ENCODE measurements around the gene ASB6.

Gene ASB6

DNA sequence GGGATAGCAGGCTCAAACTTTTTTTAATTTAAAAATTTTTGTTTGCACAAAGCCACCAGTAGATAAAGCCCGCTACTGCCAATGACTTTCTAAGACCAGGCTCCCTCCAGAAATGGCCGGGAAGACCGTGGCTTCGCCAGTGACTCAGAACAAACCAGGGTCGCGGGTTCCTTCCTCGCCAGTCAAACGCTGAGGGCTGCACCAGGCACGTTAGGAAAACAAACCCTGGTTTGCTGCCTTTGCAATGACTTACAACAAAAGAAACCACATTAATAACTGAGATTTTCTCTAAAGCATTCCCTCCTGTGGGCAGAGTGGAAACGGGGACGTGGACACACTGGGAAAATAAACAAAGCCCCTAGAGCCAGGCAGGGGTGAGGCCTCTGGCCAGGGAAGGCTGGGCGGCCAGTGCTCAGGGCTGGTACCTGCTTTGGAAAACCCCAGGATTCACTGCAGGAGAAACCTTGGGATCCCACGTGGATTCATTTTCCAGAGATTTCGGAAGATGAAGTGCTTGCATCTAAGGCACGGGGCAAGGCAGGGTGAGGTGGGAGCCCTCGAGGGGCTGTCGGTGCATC is 27.3 kb upstream of the ASB6 start:
- TF ChIP-seq, protein P1, sequence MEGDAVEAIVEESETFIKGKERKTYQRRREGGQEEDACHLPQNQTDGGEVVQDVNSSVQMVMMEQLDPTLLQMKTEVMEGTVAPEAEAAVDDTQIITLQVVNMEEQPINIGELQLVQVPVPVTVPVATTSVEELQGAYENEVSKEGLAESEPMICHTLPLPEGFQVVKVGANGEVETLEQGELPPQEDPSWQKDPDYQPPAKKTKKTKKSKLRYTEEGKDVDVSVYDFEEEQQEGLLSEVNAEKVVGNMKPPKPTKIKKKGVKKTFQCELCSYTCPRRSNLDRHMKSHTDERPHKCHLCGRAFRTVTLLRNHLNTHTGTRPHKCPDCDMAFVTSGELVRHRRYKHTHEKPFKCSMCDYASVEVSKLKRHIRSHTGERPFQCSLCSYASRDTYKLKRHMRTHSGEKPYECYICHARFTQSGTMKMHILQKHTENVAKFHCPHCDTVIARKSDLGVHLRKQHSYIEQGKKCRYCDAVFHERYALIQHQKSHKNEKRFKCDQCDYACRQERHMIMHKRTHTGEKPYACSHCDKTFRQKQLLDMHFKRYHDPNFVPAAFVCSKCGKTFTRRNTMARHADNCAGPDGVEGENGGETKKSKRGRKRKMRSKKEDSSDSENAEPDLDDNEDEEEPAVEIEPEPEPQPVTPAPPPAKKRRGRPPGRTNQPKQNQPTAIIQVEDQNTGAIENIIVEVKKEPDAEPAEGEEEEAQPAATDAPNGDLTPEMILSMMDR (IDR thresholded peaks at IDR 0.05; ENCODE audit: control insufficient read depth, extremely low read depth, insufficient read depth) = no peak
- DNase-seq (ENCODE audit: low read depth) = no peak
- H3K4me3 ChIP-seq (ENCODE audit: low read depth, low read length) = no peak overlapping the region

DNA sequence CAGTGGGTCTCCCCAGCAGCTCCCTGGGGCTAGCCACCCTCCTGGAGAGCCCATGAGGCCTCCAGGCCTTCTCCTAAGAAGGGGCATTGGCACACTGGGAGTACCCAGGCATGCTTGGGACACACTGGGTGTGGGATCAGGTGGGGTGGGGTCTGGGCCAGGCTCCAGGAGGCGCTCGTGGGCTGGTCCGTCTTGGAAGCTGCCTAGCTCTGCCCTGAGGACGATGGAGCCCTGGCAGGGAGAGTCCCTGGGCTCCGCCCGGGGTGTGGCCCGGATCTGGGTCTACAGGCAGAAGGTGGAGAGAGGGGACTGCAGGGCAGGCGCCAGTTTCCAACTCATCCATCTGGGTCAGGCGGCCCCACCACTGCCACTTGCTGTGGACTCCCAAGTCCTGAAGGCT is 25.9 kb upstream of the ASB6 start:
- TF ChIP-seq, protein P1 (IDR thresholded peaks at IDR 0.05; ENCODE audit: control insufficient read depth, extremely low read depth, insufficient read depth) = no peak
- DNase-seq (ENCODE audit: low read depth) = no peak
- H3K4me3 ChIP-seq (ENCODE audit: low read depth, low read length) = no peak overlapping the region

DNA sequence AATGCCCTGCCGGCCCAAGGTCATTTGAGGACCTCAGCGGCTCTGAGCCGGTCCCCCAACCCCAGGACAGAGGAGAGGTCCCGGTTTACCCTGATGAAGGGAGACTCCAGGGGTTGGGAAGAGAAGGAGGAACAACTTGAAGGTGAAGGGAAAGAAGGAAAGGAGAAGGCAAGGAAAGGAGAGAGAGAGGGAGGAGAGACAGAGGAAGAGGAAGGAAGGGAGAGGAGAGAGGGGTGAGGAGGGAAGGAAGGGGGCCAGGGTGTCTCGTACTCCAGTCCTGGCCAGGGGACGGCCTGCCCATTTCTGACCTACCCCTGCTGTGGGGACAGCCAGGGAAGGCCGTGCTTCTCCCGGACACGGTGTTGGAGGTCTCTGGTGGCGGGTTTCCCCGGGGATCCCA is 25.4 kb upstream of the ASB6 start:
- no peak overlapping the region for H3K4me3 ChIP-seq (ENCODE audit: low read depth, low read length)
- TF ChIP-seq, protein P1 (IDR thresholded peaks at IDR 0.05; ENCODE audit: control insufficient read depth, extremely low read depth, insufficient read depth) = no peak
- no peak for DNase-seq (ENCODE audit: low read depth)

DNA sequence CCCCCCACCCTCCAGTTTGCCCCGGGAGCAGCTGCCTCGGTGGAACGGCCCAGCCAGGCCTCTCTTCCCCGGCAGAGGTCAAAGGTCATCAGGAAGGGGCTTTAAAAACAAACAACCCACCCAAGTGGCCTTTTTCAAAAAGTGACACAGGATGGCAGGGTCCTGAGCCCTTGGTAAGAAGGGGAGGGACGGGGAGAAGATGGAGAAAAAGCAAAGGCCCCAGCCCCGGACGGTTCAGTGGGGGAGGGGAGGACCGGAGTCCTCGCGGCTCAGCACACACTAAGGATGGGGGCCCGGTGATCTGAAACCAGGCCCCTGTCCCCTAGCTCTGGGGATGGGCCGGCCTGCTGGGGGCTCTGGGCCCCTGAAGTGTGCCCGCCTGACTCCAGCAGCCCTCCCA is 24.6 kb upstream of the ASB6 start:
- DNase-seq (ENCODE audit: low read depth) = no peak
- H3K4me3 ChIP-seq (ENCODE audit: low read depth, low read length) = no peak overlapping the region
- TF ChIP-seq, protein P1 (IDR thresholded peaks at IDR 0.05; ENCODE audit: control insufficient read depth, extremely low read depth, insufficient read depth) = no peak

DNA sequence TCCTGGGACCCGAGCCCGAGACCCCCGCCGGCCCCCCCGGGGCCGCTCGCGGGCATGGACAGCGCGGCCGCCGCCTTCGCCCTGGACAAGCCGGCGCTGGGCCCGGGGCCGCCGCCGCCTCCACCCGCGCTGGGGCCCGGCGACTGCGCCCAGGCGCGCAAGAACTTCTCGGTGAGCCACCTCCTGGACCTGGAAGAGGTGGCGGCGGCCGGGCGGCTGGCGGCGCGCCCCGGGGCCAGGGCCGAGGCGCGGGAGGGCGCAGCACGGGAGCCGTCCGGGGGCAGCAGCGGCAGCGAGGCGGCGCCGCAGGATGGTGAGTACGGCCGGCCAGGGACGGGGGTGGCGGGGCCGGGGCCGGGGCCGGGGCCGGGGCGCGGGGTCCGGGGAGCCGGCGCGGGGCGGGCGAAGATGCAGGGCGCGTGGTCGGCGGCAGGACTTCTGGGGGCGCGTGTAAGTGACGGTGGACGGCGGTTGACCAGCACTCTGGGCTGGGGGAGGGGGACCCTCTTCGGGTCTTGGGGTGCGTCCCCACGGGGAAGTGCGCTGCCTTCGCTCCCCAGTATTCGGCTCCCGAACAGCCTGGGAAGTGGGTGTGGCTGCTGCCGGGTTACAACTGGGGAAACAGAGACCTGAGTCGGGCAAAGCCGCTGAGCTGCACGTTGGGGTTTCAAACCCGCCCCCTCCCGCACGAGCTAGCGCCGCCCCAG is 24.0 kb upstream of the ASB6 start:
- no peak for DNase-seq (ENCODE audit: low read depth)
- no peak overlapping the region for H3K4me3 ChIP-seq (ENCODE audit: low read depth, low read length)
- TF ChIP-seq, protein P1 (IDR thresholded peaks at IDR 0.05; ENCODE audit: control insufficient read depth, extremely low read depth, insufficient read depth) = no peak

DNA sequence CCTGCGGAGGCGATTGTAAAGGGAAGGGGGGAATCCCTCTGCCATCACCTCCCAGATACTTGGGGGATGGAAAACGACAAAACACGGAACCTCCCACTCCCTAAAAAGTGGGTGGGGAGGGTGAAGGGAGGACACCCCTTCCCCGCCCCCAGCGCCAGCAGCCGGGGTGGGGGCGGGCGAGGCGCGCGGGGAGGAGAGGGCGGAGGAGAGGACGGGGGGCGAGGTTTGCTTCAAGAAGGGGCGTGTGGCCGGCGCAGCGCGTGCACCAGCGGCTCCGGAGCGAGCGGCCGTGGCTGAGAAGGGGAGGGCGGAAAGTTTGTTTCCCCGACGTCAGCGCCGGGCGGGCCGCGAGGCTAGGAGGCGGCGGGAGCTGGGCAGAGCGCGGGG is 23.4 kb upstream of the ASB6 start, which contains the start of gene PRRX2:
Gene PRRX2, plus strand, starts transcription at position 259 of the 387 bp plus-strand sequence. CDS start 221 bp downstream, outside the sequence.
- TF ChIP-seq, protein P1 (IDR thresholded peaks at IDR 0.05; ENCODE audit: control insufficient read depth, extremely low read depth, insufficient read depth) = no peak
- no peak for DNase-seq (ENCODE audit: low read depth)
- no peak within 1 kb of the TSS for H3K4me3 ChIP-seq (ENCODE audit: low read depth, low read length)

Measured in LNCaP clone FGC (cell line).